Middle frontal gyrus (tissue), 1 donor: ENCODE data around the gene ZC3H8.
"Not testable (repeated sequence)": the region's sequence is repeated elsewhere in the genome, so short reads cannot be mapped to it uniquely, and the experiment has no call there.

ENCODE experiments used
- DNase-seq: peaks from one replicate; pipeline ENCODE4 v3.0.0-alpha.2; 2015; ENCODE audit warnings: low spot score; ENCODE audit errors: extremely low spot score

Gene ZC3H8

DNA sequence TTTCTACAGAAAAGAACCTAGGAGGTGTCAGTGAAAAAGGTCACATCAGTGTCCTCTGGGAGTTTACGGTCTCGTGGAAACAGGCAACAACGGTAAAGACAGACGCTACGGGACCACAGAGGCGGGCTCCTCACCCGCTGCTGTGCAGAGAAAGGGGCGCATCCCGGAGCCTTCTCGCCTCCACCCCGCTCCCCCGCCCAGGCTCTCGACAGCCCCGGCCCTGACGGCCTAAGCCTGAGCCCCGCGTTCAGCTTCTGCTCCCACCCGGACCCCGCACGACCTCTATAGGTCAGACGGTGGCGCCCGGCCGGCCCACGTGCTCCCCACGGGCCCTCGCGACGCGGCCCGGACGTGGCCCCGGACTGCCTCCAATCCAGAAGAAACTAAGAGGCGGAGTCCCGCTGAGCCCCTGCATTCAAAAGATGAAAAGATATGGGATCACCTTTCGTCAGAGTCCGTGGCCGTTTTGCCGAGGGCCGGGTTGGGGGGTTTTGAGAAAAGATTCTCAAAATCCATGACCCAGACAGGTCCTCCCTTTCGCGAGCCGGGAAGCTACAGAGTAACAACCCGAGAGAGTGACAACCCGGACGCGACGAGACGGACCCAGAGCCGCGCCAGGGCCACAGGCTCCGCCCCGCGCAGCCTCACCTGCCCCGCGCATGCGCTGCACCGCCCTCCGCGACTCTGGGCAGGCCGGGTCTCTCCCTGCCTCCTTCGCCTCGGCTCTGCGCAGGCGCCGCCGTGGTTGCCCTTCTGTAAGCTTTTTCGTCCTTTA, at the start of gene ZC3H8:
ZC3H8 (minus strand) TSS at position 577 of the 775 bp plus-strand sequence; CDS start at position 516, 61 bp downstream.
- peak; percentile 88 for DNase-seq

DNA sequence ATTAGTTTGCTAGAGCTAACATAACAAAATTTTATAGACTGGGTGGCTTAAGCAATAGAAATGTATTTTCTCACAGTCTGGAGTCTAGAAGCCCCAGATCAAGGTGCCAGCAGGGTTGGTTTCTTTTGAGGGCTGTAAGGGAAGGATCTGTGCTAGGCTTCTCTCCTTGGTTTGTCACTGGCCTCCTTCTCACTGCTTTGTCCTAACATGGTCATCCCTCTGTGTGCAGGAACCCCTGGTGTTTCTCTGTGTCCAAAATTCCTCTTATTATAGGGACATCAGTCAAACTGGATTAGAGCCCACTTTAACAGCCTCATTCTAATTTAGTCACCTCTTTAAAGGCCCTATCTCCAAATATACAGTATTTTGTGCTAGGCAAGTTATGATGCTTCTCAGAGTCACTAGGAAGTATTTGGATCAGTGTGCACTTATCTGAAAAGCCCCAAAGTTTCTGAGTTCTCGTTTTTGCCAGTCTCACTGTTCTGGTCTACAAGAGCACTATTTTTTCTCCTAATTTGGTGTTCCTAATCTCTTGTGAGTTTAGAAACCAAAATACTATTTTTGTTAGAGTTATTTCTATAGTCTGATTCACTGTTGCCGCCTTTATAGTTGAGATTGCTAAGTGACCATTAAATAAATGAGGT, 49.6 kb upstream of the ZC3H8 start:
- DNase-seq: no peak

DNA sequence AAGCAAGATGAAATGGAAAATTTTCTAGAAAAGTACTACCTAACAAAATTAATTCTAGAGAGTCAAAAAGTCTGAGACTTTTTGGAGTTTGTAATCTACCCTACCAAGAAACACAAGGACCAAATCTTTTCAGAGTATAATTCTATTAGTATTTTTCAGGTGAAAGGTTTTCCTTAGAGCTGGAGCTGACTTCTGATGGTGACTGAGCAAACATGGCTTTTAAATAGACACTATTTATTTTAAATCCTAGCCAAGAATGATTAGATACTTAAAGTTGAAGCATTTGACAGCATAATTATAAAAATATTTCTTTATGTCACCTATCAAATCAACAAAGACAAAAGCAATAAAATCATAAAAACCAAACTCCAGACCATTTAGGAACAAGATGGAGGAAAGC, 47.1 kb upstream of the ZC3H8 start:
- DNase-seq: no peak

DNA sequence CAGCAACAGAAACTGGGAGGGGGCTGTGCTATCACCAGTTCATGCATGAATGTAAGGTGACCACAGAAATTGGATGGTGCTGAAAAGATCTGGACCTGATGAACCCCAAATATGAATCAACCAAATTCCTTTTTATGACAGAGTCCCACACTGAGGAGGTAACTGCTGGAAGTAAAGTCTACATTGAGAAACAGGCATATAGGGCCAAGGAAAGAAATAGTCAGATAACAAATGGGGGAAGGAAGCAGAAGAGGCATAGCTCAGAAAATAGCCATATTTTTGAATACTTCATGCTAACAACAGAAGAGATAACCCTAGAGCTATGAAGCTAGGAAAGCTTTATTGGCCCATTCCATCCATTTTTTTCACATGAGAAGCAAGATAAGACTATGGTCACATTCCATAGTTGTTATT, 46.3 kb upstream of the ZC3H8 start:
- DNase-seq: no peak

DNA sequence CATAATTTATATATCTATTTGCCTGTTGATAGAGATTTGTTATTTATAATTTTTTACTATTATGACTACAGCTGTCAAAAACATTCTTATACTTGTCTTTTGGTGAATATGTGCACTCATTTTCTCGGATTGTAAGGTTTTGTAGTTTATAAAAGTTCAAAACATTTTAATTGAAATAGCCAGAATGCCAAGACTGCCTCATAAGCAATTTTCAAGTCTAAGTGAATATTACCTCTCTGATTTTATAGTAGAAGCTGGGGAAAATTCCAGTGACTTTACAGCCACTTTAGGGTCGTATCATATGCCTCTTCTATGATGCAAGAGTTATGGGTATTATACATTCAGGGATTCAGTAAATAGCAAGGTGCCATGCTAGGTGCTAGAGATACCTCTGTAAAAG, 41.6 kb upstream of the ZC3H8 start:
- DNase-seq: no peak

DNA sequence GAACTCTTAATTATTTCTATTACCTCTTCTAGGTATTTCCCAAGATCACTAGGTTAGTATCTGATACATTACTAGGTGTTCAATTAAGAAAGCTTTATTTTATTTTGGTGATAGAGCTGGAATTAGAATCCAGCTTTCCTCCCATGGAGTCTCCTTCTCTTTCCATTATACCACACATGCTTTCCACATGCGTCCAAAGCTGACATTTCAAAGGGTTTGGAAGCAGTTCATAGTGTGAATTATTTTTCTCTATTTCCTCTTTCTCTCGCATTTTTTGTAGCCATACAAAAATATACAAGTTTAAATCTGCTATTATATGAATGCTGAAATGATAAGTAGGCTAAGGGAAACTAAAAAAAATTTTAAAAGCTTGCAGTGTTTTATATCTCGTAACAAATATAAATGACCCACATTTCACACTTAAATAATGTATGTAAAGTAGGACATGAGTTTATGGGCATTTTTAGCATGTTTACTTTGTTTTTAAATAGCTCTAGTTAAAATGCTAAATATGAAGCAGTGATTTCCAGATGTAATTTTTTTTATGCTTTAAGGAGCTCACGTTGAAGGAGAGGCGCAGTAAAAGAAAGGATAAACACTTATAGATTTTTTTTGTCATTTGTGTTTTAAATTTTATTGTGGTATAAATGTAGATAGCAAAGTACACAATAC, 40.7 kb upstream of the ZC3H8 start:
- DNase-seq: no peak

DNA sequence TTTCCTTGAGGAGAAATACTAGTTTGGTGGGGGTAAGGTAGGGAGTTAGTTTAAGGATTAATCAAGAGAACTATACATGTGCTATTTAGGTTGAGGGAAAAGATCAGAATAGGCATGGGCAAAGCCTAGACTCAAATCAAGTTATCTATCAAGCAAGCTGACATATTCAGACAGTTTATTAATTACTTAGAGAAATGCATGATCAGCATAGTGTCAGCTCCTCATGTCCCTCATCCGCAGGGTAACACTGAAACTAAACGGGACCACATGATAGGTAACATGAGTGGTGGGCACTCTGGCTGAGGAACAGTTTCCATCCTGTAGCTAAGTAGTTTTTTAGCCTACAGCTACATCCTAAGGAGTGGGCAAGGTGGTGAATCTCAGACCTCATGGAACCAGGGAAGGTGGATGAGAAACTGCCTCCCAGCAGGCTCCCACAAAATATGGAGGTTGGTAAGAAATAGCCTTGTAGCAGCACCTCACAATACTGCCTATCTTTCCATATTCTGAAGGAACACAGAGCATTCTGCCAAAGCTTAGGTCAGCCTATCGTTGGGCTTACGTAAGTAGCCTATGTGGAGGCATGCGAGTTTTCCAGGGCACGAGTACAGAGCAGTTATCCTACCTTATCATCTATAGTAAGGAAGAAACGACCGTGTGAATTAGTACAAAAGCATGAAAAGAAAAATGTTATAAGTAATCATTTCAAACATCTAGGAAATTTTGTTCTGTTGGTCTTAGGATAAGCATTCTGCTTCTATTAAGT, 39.0 kb upstream of the ZC3H8 start:
- DNase-seq: no peak

DNA sequence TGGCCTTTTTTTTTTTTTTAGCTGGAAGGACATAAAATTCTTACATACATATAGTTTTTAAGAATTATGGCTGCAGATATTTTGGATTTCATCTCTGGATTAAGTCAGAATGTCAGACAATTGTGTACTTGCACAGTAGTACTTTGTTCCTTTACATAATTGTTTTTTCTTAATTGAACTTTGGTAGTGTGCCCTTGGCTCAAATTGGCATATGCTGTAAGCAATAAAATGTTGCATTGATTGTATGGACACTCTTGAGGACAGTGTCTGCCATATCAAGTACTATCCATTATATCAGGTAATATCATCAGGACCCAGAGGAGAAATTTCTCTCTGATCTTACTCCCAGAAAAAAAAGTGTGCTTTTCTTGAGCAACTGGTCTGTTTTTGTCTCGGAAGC, 35.8 kb upstream of the ZC3H8 start:
- DNase-seq: no peak

DNA sequence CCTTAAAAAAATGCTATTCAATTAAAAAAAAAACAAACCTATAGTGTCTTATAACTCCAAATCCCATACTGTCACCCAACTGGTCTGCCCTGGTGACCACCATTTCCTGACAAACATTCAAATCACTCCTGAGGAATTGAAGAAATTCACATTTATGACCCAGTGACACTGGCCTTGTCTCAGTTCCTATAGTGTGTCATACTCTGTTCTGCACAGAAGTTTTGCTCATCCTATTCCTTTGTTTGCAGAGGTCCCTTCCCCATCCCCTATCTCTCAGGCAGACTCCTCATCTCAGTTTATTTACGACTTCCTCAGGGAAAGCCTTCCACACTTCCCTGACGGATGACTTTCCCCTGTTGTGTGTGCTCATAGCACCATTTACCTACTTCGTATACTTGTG, 35.2 kb upstream of the ZC3H8 start:
- no peak for DNase-seq

DNA sequence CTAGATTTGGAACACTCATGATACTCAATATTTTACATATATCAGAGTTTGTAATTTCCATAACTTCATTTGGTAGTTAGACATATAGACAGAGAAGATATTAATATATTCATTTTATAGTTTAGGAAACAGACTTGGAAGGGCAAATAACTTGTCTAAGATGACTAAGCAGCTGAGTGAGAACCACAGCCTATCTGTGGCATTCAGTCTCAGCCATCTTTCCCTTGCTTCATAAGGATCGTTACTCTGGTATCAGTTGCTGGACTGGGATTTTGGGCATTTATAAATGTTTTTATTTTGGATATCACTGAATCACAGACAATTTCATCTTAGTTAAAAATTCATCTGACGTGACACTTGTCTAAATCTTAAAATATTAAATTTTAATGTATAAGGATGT, 28.7 kb upstream of the ZC3H8 start:
- not testable (repeated sequence) for DNase-seq

DNA sequence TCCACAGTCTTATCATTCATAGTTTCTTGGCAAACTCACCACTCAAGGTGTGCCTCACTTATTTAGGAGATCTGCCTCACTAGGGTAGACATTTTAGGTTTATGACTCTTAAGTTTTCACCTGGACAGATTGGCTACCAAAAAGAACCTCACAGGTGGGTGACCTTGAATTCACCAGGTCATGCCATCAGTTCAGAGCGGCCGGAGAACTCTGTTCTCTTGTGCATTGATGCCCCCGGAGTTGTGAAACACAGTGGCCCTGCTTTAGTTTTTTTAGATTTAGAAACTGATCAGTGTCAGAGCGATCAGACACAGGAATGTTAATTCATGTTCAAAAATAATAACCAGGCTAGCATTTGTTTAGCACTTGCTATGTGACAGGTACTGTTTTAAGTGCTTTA, 27.2 kb upstream of the ZC3H8 start:
- not testable (repeated sequence) for DNase-seq

DNA sequence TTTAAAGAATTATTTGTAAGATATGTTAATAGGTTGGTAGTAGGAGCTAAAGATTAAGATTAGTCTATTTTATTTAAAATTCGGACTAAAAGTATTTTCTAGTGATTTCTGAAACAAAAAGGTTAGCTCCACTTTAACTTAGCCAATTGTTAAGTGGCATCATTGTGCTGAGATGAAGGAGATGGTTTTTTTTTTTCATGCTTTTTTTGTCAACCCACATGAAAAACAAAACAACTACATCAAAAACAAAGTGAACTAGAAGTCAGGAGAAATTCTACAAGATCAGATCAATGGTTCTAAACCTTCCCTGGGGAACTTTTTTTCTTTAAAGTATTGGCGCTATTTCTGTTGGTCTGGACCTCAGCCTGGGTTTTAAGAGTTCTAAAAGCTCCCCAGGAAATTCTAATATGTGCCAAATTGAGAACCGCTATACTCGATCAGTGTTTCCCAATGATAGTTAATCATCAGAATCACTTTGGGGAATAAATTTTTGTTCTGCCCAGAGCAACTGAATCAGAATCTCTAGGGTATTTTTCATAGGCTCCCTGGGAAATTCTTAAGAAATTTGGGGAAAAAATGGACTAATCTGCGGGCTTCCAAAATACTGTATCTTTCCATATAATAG, 22.9 kb upstream of the ZC3H8 start:
- no peak for DNase-seq

DNA sequence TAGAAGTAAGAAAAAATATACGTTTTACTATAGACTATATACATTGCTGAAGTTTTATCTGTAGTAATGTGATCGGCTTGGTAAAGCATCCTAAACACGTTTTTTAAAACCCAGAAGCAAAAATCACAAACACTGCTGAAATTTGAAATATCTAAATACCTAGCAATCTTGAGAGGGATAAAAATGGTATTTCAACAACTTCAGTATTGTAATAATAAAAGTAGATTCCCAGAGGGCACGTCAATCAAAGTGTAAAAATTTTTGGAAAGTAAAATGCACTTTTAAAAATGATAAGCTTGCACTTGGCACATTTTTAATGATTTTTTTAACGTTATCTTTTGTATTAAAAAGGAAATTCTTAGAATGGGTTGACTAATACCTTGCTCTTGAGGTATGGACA, 22.1 kb upstream of the ZC3H8 start:
- no peak for DNase-seq

DNA sequence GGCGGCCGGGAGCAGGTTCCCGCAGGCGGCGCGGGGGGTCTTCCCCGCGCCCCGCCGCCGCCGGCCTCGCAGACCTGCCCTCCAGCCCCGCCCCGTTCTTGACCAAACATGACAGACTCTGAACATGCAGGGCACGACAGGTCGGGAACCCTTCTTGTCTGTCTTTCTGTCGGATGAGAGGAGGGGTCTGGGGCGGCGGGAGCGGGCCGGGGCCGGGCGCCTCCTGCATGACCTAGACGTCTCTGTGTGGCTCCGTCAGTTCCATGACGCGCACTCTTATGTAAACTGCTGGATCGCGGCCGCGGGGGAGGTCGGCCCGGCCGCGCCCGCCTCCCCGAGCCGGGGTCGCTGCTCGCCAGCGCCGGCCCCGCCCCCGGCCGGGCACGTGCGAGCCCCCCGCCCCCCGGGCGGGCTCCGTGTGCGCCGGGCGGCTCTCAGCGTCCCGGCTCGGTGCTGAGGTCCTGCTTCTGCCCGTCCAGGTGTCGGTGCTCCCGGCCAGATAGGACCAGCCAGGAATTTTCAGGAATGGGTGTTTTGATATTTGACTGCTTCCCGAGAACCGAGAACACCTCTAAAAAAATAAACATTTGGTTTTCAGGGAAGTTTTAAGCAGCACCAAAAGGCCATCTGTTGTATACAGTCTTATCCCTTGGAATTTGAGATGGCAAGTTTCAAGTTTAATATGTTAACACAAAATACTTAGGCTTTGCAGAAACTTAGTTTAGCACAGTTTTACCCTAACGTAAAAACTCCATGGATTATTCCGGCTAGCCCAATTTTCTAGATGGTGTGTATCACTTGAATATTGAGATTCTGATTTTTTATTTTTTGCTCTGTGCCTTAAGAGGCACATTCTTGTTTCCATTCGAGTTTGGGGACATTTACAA, 21.3 kb upstream of the ZC3H8 start:
- peak; percentile 70 for DNase-seq

DNA sequence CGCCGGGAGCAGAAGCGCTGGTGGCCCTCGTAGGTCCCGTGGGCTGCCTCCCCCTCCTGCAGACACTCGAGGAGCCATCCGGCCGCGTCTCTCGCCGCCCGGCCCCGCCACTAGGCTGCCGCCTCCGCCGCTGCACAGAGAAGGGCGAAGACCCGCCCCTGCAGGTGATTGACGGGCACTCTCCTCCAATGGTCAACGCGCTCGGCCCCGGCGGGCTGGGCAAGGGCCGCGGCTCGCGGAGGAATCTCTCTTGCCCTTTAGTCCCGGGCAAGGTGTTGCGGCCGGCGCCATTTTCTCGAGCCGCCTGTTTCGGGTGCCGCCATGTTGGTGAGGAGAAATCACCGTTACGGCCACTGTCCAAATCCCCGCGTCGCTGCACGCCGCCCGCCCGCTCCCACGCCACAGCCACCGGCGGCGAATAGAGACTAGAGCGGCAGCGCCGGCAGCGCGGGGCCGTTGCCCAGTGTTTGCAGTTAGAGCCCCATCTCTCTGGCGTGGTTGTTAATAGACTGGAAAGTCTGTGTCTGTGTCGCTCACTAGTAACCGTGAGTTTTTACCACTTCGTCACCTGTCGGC, 20.6 kb upstream of the ZC3H8 start, which contains the start of gene ZC3H6:
ZC3H6 (plus strand) TSS at position 287 of the 576 bp plus-strand sequence. CDS start 398 bp downstream, outside the sequence.
- peak; percentile 97 for DNase-seq

DNA sequence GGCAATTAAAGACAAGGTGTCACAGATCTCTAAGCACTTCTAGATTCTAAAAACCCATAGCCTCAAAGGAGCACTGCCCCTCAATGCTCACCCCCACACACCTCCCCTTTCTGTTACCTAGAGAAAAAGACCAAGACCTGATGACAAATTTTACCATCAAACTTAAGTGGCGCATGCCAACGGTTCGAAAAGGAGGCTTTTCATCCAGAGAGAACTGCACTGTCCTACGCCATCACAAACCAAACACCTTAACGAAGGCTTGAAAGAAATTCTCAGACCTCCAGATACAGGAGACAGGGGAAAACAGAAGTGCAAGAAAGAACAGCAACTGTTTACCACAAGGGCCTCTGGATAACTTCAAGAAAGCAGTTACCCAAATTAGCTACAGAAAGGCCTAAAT, 18.5 kb upstream of the ZC3H8 start:
- no peak for DNase-seq

DNA sequence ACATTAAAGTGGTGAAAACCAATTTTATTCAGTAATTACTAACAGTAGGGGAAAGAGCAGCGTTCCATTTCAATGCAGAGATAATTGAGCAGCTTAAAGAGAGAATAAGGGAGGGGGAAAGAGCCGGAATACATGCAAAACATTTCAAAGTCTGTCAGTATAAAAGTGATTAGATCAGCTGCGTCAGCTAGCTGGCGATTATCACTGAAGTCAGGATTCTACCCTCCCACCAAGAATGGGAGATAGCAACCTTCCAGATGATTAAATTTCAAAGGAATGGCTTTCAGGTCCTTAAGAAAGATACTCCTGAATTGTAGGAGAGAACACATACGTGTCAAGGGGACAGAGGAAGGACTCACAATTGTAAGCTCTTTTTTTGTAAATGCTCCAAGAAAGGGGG, 17.8 kb upstream of the ZC3H8 start:
- no peak for DNase-seq

DNA sequence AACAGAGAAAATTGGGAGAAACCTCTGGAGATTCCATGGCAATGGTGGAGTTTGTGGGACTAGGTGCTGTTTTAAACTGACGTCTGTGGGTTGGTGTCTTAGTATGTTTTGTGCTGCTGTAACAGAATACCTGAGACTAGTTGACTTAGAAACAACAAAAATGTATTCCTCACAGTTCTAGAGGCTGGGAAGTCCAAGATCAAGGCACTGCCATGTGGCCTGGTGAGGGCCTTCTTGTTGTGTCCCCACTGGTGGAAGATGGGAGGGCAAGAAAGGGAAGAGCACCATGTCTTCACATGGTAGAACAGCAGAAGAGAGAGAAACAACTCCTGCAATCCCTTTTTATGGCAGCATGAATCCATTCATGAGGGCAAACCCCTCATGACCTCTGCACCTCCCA, 13.7 kb upstream of the ZC3H8 start:
- no peak for DNase-seq

DNA sequence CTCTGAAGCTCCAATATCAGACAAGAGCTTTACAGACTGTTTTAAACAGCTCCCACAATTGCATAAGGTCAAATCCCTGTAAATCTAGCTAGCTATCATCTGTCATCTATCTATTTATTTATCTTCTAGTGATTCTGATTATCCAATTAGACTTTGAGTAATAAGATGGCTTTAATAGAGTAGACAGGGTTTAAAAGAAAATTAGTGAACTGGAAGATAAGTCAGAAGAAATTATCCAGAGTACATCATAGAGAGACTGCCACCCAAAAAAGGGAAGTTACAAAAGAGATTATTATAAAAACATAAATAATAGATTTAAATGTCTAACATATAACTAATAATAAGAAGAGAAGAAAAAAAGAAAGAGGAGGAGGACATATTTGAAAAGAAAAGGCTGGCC, 8.0 kb upstream of the ZC3H8 start:
- no peak for DNase-seq

DNA sequence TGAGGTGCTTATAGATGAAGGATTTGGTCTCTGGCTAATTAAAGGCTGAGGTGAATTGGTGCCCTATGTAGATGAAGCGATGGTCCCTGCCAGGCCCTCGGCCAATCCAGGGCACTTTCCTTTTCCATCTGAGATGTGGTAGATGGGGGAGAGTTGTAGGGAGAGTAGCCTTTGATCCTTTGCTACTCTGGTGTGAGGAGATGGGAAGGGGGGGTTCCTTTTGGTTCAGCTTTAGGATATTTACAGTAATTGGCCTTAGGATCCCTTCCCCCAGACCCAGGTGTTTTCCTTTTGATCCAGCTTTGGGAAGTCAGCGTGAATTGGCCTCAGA, 5.4 kb upstream of the ZC3H8 start:
- no peak for DNase-seq
